HEK293 (cell line): ENCODE measurements around the gene ATP5F1D.
A peak's percentile ranks its signal among the peaks of the same experiment; 100 is the strongest.

Experiments
- CTCF ChIA-PET: fragments of 350-600 bp; formaldehyde crosslinking; extraction: SDS; loops from one replicate; lab custom pipeline; 2021; ENCODE audit warnings: antibody characterized with exemption; lab: Yijun Ruan, JAX
- POLR2A ChIA-PET: fragments of 300-600 bp; formaldehyde crosslinking; extraction: SDS; loops from one replicate; lab custom pipeline; 2020; ENCODE audit warnings: antibody characterized with exemption, inconsistent platforms; lab: Yijun Ruan, JAX
- H3K27ac ChIP-seq: fragments of 200-500 bp; sonication (Bioruptor generic); 2 replicates; pipeline ENCODE4 v1.5.1; 2014; ENCODE audit warnings: low read depth, low read length, control low read depth, inconsistent platforms; ENCODE audit errors: extremely low read depth
- H3K36me3 ChIP-seq, 2 experiments: fragments of 200-500 bp in 1 of 2; sonication (Bioruptor generic) in 1 of 2; 1 replicate in 1 of 2; 2 replicates in 1 of 2; pipeline ENCODE4 v1.5.1; 2014 to 2017; ENCODE audit warnings: inconsistent platforms in 2 of 2, low read length in 2 of 2; ENCODE audit not compliant: control insufficient read depth in 2 of 2, insufficient read depth in 1 of 2
- H3K4me1 ChIP-seq: fragments of 200-500 bp; sonication (Bioruptor generic); 2 replicates; pipeline ENCODE4 v1.5.1; 2014; ENCODE audit warnings: mild to moderate bottlenecking, low read length, inconsistent platforms; ENCODE audit not compliant: control insufficient read depth, insufficient read depth
- H3K4me3 ChIP-seq: 2 replicates; pipeline ENCODE4 v1.5.1; 2011; ENCODE audit warnings: low read depth, mild to moderate bottlenecking, control low read depth, low read length, moderate library complexity
- H3K9me3 ChIP-seq: fragments of 200-500 bp; sonication (Bioruptor generic); 2 replicates; pipeline ENCODE4 v1.5.1; 2014; ENCODE audit warnings: low read depth, low read length, inconsistent platforms; ENCODE audit not compliant: control insufficient read depth, insufficient read depth
- FEZF1 ChIP-seq: fragments of 450-650 bp; formaldehyde crosslinking; IDR thresholded peaks from 2 replicates; pipeline ENCODE4 v1.5.1; 2016; ENCODE audit warnings: missing biosample characterization, missing genetic modification characterization
- GFI1B ChIP-seq: fragments of 450-650 bp; formaldehyde crosslinking; IDR thresholded peaks from 2 replicates; pipeline ENCODE4 v1.5.1; 2016; ENCODE audit warnings: missing biosample characterization, missing genetic modification characterization
- KLF8 ChIP-seq: fragments of 450-650 bp; formaldehyde crosslinking; IDR thresholded peaks from 2 replicates; pipeline ENCODE4 v1.5.1; 2016; ENCODE audit warnings: missing biosample characterization, missing genetic modification characterization
- SP2 ChIP-seq: fragments of 450-650 bp; formaldehyde crosslinking; IDR thresholded peaks from 2 replicates; pipeline ENCODE4 v1.5.1; 2016; ENCODE audit warnings: missing biosample characterization, missing genetic modification characterization
- ZBTB7A ChIP-seq: fragments of 450-650 bp; formaldehyde crosslinking; IDR thresholded peaks from 2 replicates; pipeline ENCODE4 v1.5.1; 2016; ENCODE audit warnings: low read depth, missing biosample characterization, missing genetic modification characterization
- ZEB2 ChIP-seq: fragments of 450-650 bp; formaldehyde crosslinking; IDR thresholded peaks from 2 replicates; pipeline ENCODE4 v1.5.1; 2016; ENCODE audit warnings: missing biosample characterization, missing genetic modification characterization
- ZNF10 ChIP-seq: fragments of 450-650 bp; formaldehyde crosslinking; IDR thresholded peaks from 2 replicates; pipeline ENCODE4 v1.5.1; 2017; ENCODE audit warnings: missing biosample characterization, missing genetic modification characterization
- ZNF146 ChIP-seq: fragments of 450-650 bp; formaldehyde crosslinking; IDR thresholded peaks from 2 replicates; pipeline ENCODE4 v1.5.1; 2016; ENCODE audit warnings: missing biosample characterization, missing genetic modification characterization
- ZNF175 ChIP-seq: fragments of 450-650 bp; formaldehyde crosslinking; IDR thresholded peaks from 2 replicates; pipeline ENCODE4 v1.5.1; 2016; ENCODE audit warnings: missing biosample characterization, missing genetic modification characterization
- ZNF211 ChIP-seq: fragments of 450-650 bp; formaldehyde crosslinking; IDR thresholded peaks from 2 replicates; pipeline ENCODE4 v1.5.1; 2016; ENCODE audit warnings: low read depth, missing biosample characterization, missing genetic modification characterization
- ZNF274 ChIP-seq, 2 experiments: fragments of 200-500 bp in 1 of 2; fragments of 450-650 bp in 1 of 2; sonication (Bioruptor generic) in 1 of 2; formaldehyde crosslinking in 1 of 2; IDR thresholded peaks; 2 replicates each; pipeline versions ENCODE4 v1.5.1 to v1.6.1; 2014 to 2016; ENCODE audit warnings: borderline replicate concordance in 1 of 2, inconsistent platforms in 1 of 2, low read length in 1 of 2, missing biosample characterization in 1 of 2, missing genetic modification characterization in 1 of 2
- ZNF560 ChIP-seq: fragments of 450-650 bp; formaldehyde crosslinking; IDR thresholded peaks from 2 replicates; pipeline ENCODE4 v1.5.1; 2017; ENCODE audit warnings: missing biosample characterization, missing genetic modification characterization, borderline replicate concordance
- ZNF596 ChIP-seq: fragments of 450-650 bp; IDR thresholded peaks from 2 replicates; pipeline ENCODE4 v1.5.0; 2018; ENCODE audit warnings: missing biosample characterization, mild to moderate bottlenecking, missing genetic modification characterization, moderate library complexity
- ZNF621 ChIP-seq: fragments of 450-650 bp; formaldehyde crosslinking; IDR thresholded peaks from 2 replicates; pipeline ENCODE4 v1.5.1; 2017; ENCODE audit warnings: missing biosample characterization, missing genetic modification characterization
- ZNF664 ChIP-seq: fragments of 450-650 bp; formaldehyde crosslinking; IDR thresholded peaks from 2 replicates; pipeline ENCODE4 v1.5.1; 2016; ENCODE audit warnings: missing biosample characterization, missing genetic modification characterization
- ZNF785 ChIP-seq: fragments of 450-650 bp; formaldehyde crosslinking; IDR thresholded peaks from 2 replicates; pipeline ENCODE4 v1.5.1; 2016; ENCODE audit warnings: missing biosample characterization, missing genetic modification characterization
- ZNF791 ChIP-seq: fragments of 450-650 bp; formaldehyde crosslinking; IDR thresholded peaks from 2 replicates; pipeline ENCODE4 v1.5.1; 2016; ENCODE audit warnings: missing biosample characterization, missing genetic modification characterization
- ZSCAN4 ChIP-seq: fragments of 450-650 bp; formaldehyde crosslinking; IDR thresholded peaks from 2 replicates; pipeline ENCODE4 v1.5.1; 2017; ENCODE audit warnings: missing biosample characterization, missing genetic modification characterization
- TF ChIP-seq, protein P1 (sequence below): fragments of 450-650 bp; formaldehyde crosslinking; IDR thresholded peaks from 2 replicates; pipeline ENCODE4 v1.5.1; 2016; ENCODE audit warnings: missing biosample characterization, missing genetic modification characterization, borderline replicate concordance
- TF ChIP-seq, protein P2 (sequence below): fragments of 450-650 bp; formaldehyde crosslinking; IDR thresholded peaks from 2 replicates; pipeline ENCODE4 v1.5.1; 2016; ENCODE audit warnings: missing biosample characterization, missing genetic modification characterization
- TF ChIP-seq, protein P3 (sequence below): fragments of 450-650 bp; formaldehyde crosslinking; IDR thresholded peaks from 2 replicates; pipeline ENCODE4 v1.5.1; 2016; ENCODE audit warnings: missing biosample characterization, missing genetic modification characterization, borderline replicate concordance

Gene ATP5F1D

GRCh38 chr19:1265615-1266128, 24.1 kb downstream of the ATP5F1D start (continued):
- TF ChIP-seq SP2: no peak
- TF ChIP-seq ZNF211: no peak
- peak; percentile 24; the same call in 1 of the 2 replicates for TF ChIP-seq ZNF785 (tag by site-specific recombination)
- no peak for TF ChIP-seq KLF8 (tag by site-specific recombination)
- TF ChIP-seq ZNF175 (tag by site-specific recombination): no peak
- TF ChIP-seq ZEB2 (tag by site-specific recombination): no peak
- no peak for TF ChIP-seq ZNF664 (tag by site-specific recombination)
- TF ChIP-seq GFI1B: no peak
- no peak for TF ChIP-seq ZNF146 (tag by site-specific recombination)
- TF ChIP-seq, protein P1, sequence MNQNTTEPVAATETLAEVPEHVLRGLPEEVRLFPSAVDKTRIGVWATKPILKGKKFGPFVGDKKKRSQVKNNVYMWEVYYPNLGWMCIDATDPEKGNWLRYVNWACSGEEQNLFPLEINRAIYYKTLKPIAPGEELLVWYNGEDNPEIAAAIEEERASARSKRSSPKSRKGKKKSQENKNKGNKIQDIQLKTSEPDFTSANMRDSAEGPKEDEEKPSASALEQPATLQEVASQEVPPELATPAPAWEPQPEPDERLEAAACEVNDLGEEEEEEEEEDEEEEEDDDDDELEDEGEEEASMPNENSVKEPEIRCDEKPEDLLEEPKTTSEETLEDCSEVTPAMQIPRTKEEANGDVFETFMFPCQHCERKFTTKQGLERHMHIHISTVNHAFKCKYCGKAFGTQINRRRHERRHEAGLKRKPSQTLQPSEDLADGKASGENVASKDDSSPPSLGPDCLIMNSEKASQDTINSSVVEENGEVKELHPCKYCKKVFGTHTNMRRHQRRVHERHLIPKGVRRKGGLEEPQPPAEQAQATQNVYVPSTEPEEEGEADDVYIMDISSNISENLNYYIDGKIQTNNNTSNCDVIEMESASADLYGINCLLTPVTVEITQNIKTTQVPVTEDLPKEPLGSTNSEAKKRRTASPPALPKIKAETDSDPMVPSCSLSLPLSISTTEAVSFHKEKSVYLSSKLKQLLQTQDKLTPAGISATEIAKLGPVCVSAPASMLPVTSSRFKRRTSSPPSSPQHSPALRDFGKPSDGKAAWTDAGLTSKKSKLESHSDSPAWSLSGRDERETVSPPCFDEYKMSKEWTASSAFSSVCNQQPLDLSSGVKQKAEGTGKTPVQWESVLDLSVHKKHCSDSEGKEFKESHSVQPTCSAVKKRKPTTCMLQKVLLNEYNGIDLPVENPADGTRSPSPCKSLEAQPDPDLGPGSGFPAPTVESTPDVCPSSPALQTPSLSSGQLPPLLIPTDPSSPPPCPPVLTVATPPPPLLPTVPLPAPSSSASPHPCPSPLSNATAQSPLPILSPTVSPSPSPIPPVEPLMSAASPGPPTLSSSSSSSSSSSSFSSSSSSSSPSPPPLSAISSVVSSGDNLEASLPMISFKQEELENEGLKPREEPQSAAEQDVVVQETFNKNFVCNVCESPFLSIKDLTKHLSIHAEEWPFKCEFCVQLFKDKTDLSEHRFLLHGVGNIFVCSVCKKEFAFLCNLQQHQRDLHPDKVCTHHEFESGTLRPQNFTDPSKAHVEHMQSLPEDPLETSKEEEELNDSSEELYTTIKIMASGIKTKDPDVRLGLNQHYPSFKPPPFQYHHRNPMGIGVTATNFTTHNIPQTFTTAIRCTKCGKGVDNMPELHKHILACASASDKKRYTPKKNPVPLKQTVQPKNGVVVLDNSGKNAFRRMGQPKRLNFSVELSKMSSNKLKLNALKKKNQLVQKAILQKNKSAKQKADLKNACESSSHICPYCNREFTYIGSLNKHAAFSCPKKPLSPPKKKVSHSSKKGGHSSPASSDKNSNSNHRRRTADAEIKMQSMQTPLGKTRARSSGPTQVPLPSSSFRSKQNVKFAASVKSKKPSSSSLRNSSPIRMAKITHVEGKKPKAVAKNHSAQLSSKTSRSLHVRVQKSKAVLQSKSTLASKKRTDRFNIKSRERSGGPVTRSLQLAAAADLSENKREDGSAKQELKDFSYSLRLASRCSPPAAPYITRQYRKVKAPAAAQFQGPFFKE (tag by site-specific recombination): 0 out of 2 replicates have a peak, but pooled peaks have one; percentile 91
- TF ChIP-seq ZBTB7A (tag by site-specific recombination): 0 out of 2 replicates have a peak, but pooled peaks have one; percentile 12
- no peak for TF ChIP-seq ZNF791 (tag by site-specific recombination)

GRCh38 chr19:1266129-1266915, 24.8 kb downstream of the ATP5F1D start:
- POLR2A ChIA-PET: interaction anchor here (0.6 to 7.7 kb wide), 8 partner anchors 8 to 43 kb away, joined by 3 to 407 read pairs (median 7); partner anchors contain the start of genes ATP5F1D and FAM174C
- peaks cover 4 to 16% of the 10 kb centered on the region in 2 experiments; a peak in 2 of 3 replicates for H3K36me3 ChIP-seq
- H3K4me3 ChIP-seq: peak overlapping the region; percentile 35
- H3K4me1 ChIP-seq: peaks cover 28% of the 10 kb centered on the region
- H3K27ac ChIP-seq: peak overlapping the region; percentile 61; the same call in 1 of the 2 replicates
- no peaks in the 10 kb centered on the region for H3K9me3 ChIP-seq
- CTCF ChIA-PET: interaction anchor here (0.6 to 11.3 kb wide), 22 partner anchors 9 to 645 kb away, joined by 3 to 299 read pairs (median 4); partner anchors contain the start of genes ATP5F1D and FAM174C
- TF ChIP-seq, protein P2, sequence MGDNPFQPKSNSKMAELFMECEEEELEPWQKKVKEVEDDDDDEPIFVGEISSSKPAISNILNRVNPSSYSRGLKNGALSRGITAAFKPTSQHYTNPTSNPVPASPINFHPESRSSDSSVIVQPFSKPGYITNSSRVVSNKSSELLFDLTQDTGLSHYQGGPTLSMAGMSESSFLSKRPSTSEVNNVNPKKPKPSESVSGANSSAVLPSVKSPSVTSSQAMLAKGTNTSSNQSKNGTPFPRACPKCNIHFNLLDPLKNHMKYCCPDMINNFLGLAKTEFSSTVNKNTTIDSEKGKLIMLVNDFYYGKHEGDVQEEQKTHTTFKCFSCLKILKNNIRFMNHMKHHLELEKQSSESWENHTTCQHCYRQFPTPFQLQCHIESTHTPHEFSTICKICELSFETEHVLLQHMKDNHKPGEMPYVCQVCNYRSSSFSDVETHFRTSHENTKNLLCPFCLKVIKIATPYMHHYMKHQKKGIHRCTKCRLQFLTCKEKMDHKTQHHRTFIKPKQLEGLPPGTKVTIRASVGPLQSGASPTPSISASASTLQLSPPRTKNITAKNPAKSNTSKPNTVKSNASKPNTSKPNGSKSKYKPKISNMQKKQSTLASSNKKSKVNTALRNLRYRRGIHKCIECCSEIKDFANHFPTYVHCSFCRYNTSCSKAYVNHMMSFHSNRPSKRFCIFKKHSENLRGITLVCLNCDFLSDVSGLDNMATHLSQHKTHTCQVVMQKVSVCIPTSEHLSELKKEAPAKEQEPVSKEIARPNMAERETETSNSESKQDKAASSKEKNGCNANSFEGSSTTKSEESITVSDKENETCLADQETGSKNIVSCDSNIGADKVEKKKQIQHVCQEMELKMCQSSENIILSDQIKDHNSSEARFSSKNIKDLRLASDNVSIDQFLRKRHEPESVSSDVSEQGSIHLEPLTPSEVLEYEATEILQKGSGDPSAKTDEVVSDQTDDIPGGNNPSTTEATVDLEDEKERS (tag by site-specific recombination): no peak
- TF ChIP-seq ZSCAN4 (tag by site-specific recombination) (no peak; the same call in 1 of the 2 replicates), ZNF596 (tag by site-specific recombination) (no peak), ZNF10 (tag by site-specific recombination) (no peak), ZNF560 (no peak), ZNF621 (tag by site-specific recombination) (no peak), ZNF274 (IDR thresholded peaks at IDR 0.05; ENCODE audit: low read length) (no peak), ZNF274 (tag by site-specific recombination; IDR thresholded peaks at IDR 0.05; ENCODE audit: borderline replicate concordance) (no peak), FEZF1 (tag by site-specific recombination) (no peak)
- TF ChIP-seq, protein P3, sequence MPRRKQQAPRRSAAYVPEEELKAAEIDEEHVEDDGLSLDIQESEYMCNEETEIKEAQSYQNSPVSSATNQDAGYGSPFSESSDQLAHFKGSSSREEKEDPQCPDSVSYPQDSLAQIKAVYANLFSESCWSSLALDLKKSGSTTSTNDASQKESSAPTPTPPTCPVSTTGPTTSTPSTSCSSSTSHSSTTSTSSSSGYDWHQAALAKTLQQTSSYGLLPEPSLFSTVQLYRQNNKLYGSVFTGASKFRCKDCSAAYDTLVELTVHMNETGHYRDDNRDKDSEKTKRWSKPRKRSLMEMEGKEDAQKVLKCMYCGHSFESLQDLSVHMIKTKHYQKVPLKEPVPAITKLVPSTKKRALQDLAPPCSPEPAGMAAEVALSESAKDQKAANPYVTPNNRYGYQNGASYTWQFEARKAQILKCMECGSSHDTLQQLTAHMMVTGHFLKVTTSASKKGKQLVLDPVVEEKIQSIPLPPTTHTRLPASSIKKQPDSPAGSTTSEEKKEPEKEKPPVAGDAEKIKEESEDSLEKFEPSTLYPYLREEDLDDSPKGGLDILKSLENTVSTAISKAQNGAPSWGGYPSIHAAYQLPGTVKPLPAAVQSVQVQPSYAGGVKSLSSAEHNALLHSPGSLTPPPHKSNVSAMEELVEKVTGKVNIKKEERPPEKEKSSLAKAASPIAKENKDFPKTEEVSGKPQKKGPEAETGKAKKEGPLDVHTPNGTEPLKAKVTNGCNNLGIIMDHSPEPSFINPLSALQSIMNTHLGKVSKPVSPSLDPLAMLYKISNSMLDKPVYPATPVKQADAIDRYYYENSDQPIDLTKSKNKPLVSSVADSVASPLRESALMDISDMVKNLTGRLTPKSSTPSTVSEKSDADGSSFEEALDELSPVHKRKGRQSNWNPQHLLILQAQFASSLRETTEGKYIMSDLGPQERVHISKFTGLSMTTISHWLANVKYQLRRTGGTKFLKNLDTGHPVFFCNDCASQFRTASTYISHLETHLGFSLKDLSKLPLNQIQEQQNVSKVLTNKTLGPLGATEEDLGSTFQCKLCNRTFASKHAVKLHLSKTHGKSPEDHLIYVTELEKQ (tag by site-specific recombination): no peak
